GM23338 (cell line): ENCODE data around the gene VDR. TPM values are rescaled to one million over a fixed set of nuclear protein-coding genes. Genes with fewer than 3 reads are reported as not detected.

Experiments
- ATAC-seq: fragments of 200-7000 bp; cut with Tn5 transposase; 3 replicates; pipeline ENCODE4 v1.9.1; 2020
- DNase-seq: peaks from one replicate; pipeline ENCODE4 v3.0.0-alpha.2; 2015; ENCODE audit warnings: low spot score
- H2AFZ ChIP-seq: fragments of 200-600 bp; sonication (generic); 2 replicates; pipeline ENCODE4 v1.8.0; 2016; ENCODE audit warnings: antibody characterized with exemption, mild to moderate bottlenecking, moderate library complexity
- H3F3A ChIP-seq: fragments of 200-600 bp; sonication (generic); replicated peaks from 2 replicates; pipeline ENCODE4 v1.8.0; 2017; ENCODE audit warnings: antibody characterized with exemption, mixed run types, low read depth
- H3K27ac ChIP-seq: fragments of 200-600 bp; sonication (generic); 2 replicates; pipeline ENCODE4 v1.6.1; 2016; ENCODE audit warnings: low read depth
- H3K27me3 ChIP-seq: fragments of 200-600 bp; sonication (generic); 2 replicates; pipeline ENCODE4 v1.8.0; 2016; ENCODE audit warnings: mild to moderate bottlenecking, mixed run types, moderate library complexity; ENCODE audit not compliant: insufficient read depth
- H3K36me3 ChIP-seq: fragments of 200-600 bp; sonication (generic); 2 replicates; pipeline ENCODE4 v1.8.0; 2016; ENCODE audit warnings: mild to moderate bottlenecking; ENCODE audit not compliant: insufficient read depth
- H3K4me1 ChIP-seq: fragments of 200-600 bp; sonication (generic); 2 replicates; pipeline ENCODE4 v1.8.0; 2016; ENCODE audit warnings: mild to moderate bottlenecking, moderate library complexity; ENCODE audit not compliant: insufficient read depth
- H3K4me2 ChIP-seq: fragments of 200-600 bp; sonication (generic); 2 replicates; pipeline ENCODE4 v1.7.1; 2017; ENCODE audit warnings: mixed run types
- H3K4me3 ChIP-seq: fragments of 200-600 bp; sonication (generic); 2 replicates; pipeline ENCODE4 v1.6.1; 2016; ENCODE audit warnings: mixed run types
- H3K79me2 ChIP-seq: fragments of 200-600 bp; sonication (generic); replicated peaks from 2 replicates; pipeline ENCODE4 v1.8.0; 2017; ENCODE audit warnings: mild to moderate bottlenecking; ENCODE audit not compliant: insufficient read depth
- H3K9me2 ChIP-seq: fragments of 200-600 bp; sonication (generic); 2 replicates; pipeline ENCODE4 v1.8.0; 2017; ENCODE audit not compliant: insufficient read depth
- H4K20me1 ChIP-seq: fragments of 200-600 bp; sonication (generic); replicated peaks from 2 replicates; pipeline ENCODE4 v1.8.0; 2017; ENCODE audit warnings: mild to moderate bottlenecking; ENCODE audit not compliant: insufficient read depth
- H3K27ac Mint-ChIP-seq: 2 replicates; pipeline ENCODE4 v1.8.0; 2020; ENCODE audit warnings: inconsistent platforms, mild to moderate bottlenecking, moderate library complexity, mixed read lengths
- H3K27me3 Mint-ChIP-seq: 3 replicates; pipeline ENCODE4 v1.8.0; 2022; ENCODE audit warnings: low read depth, mild to moderate bottlenecking, moderate library complexity, mixed read lengths, inconsistent platforms; ENCODE audit not compliant: insufficient read depth, poor library complexity
- H3K36me3 Mint-ChIP-seq: 3 replicates; pipeline ENCODE4 v1.8.0; 2021; ENCODE audit warnings: low read depth, mild to moderate bottlenecking, inconsistent platforms, moderate library complexity, mixed read lengths
- H3K4me1 Mint-ChIP-seq: 3 replicates; pipeline ENCODE4 v1.8.0; 2020; ENCODE audit warnings: mild to moderate bottlenecking, inconsistent platforms, mixed read lengths
- H3K4me3 Mint-ChIP-seq: 3 replicates; pipeline ENCODE4 v1.8.0; 2021; ENCODE audit warnings: moderate library complexity, mild to moderate bottlenecking, inconsistent platforms, mixed read lengths
- H3K9me3 Mint-ChIP-seq: 3 replicates; pipeline ENCODE4 v1.8.0; 2020; ENCODE audit warnings: moderate library complexity, mild to moderate bottlenecking, inconsistent platforms, mixed read lengths
- CREB1 ChIP-seq: fragments of 250-450 bp; sonication (Bioruptor Pico); IDR thresholded peaks from 2 replicates; pipeline ENCODE4 v1.5.0; 2020; ENCODE audit warnings: low read depth, mild to moderate bottlenecking, moderate library complexity
- EZH2 ChIP-seq: fragments of 200-600 bp; sonication (generic); IDR thresholded peaks from one replicate; pipeline ENCODE4 v1.8.0; 2017; ENCODE audit warnings: antibody characterized with exemption, mild to moderate bottlenecking, low read depth; ENCODE audit not compliant: unreplicated experiment
- EZH2phosphoT487 ChIP-seq: fragments of 200-600 bp; sonication (generic); IDR thresholded peaks from one replicate; pipeline ENCODE4 v1.8.1; 2018; ENCODE audit warnings: antibody characterized with exemption; ENCODE audit not compliant: unreplicated experiment
- JUNB ChIP-seq: IDR thresholded peaks from one replicate; pipeline ENCODE4 v1.6.1; 2016; ENCODE audit warnings: antibody characterized with exemption; ENCODE audit not compliant: unreplicated experiment
- NANOG ChIP-seq: IDR thresholded peaks from 2 replicates; pipeline ENCODE4 v1.6.1; 2016; ENCODE audit warnings: antibody characterized with exemption, borderline replicate concordance
- POLR2AphosphoS5 ChIP-seq: IDR thresholded peaks from 2 replicates; pipeline ENCODE4 v1.6.1; 2016; ENCODE audit warnings: antibody characterized with exemption, low read depth
- STAT1 ChIP-seq: IDR thresholded peaks from one replicate; pipeline ENCODE4 v1.6.1; 2016; ENCODE audit warnings: antibody characterized with exemption; ENCODE audit not compliant: unreplicated experiment
- ZNF114 ChIP-seq: fragments of 250-450 bp; sonication (Bioruptor Pico); IDR thresholded peaks from 2 replicates; pipeline ENCODE4 v1.5.0; 2020; ENCODE audit warnings: mild to moderate bottlenecking, moderate library complexity
- ZNF331 ChIP-seq: fragments of 250-450 bp; sonication (Bioruptor Pico); IDR thresholded peaks from 2 replicates; pipeline ENCODE4 v1.5.0; 2020; ENCODE audit warnings: low read depth, mild to moderate bottlenecking, moderate library complexity
- polyA plus RNA-seq: library from polyadenylated mRNA; unstranded; fragments of >200 nt; fragmentation: Nextera tagmentation; extraction: Ambion mirVana; gene quantifications from 2 replicates; pipeline ENCODE4 v1.2.1, GENCODE V29; 2016
- total RNA-seq: library from RNA; depleted of rRNA; stranded (reverse); fragments of >200 nt; shearing (Covaris generic); gene quantifications from 2 replicates; pipeline ENCODE4 v1.2.3, GENCODE V29; 2014
- TF ChIP-seq, protein P1 (sequence below): IDR thresholded peaks from one replicate; pipeline ENCODE4 v1.6.1; 2018; ENCODE audit warnings: antibody characterized with exemption; ENCODE audit not compliant: unreplicated experiment
- TF ChIP-seq, protein P2 (sequence below): IDR thresholded peaks from 2 replicates; pipeline ENCODE4 v1.6.1; 2016; ENCODE audit warnings: antibody characterized with exemption
- TF ChIP-seq, protein P3 (sequence below): fragments of 250-450 bp; sonication (Bioruptor Pico); IDR thresholded peaks from 2 replicates; pipeline ENCODE4 v1.5.0; 2020; ENCODE audit warnings: mild to moderate bottlenecking, moderate library complexity
- TF ChIP-seq, protein P4 (sequence below), 2 experiments: fragments of 200-600 bp in 1 of 2; sonication (generic) in 1 of 2; conservative IDR thresholded peaks; 2 replicates each; pipeline versions ENCODE4 v1.5.1 to v1.6.1; 2016 to 2017; ENCODE audit warnings: antibody characterized with exemption in 2 of 2, low read depth in 2 of 2, mild to moderate bottlenecking in 2 of 2, moderate library complexity in 1 of 2

VDR gene
- total and polyA plus RNA-seq, 2 experiments from 2014 or later: 0.37 to 1.4 TPM

DNA sequence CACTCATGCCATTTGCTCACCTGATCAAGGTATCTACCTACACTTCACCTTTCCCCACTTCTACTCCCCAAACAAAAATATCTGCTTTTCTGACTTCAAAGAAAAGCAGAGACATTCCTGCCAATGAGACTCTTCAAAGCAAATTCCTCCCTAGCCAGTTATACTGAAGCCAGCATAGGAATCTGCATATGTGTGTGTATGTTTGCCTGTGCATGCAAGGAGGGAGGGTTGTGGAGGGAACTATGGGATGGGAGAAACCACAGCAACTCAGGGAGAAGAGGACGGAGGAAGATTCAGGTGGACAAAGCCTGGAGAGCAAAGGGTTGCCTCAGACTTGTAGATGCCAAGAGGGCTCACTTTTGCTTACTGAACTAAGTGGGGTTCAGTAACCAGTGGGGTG lies 26.4 kb upstream of the VDR start:
- Histone ChIP-seq H3K79me2 (no peaks in the 10 kb centered on the region), H3K27me3 (no peaks in the 10 kb centered on the region), H3K4me1 (no peaks in the 10 kb centered on the region), H3K36me3 (no peaks in the 10 kb centered on the region), H3F3A (no peaks in the 10 kb centered on the region), H3K9me2 (no peaks in the 10 kb centered on the region; the same call in 1 of the 2 replicates), H3K4me3 (no peak overlapping the region), H3K27ac (no peak overlapping the region), H4K20me1 (no peaks in the 10 kb centered on the region), H3K4me2 (no peak overlapping the region), H2AFZ (no peak overlapping the region)
- ATAC-seq: no peak
- Mint-ChIP-seq H3K27me3 (peaks cover 6% of the 10 kb centered on the region), H3K4me1 (no peaks in the 10 kb centered on the region; the same call in 2 of the 3 replicates), H3K4me3 (no peak overlapping the region), H3K36me3 (no peaks in the 10 kb centered on the region), H3K27ac (no peak overlapping the region), H3K9me3 (no peaks in the 10 kb centered on the region)
- no peak for DNase-seq
- TF ChIP-seq ZNF114 (CRISPR knock-in tag) (no peak), CREB1 (CRISPR knock-in tag) (no peak), STAT1 (no peak), POLR2AphosphoS5 (no peak), EZH2phosphoT487 (no peak), NANOG (no peak), JUNB (no peak), EZH2 (no peak), ZNF331 (CRISPR knock-in tag) (no peak)
- TF ChIP-seq, protein P1, sequence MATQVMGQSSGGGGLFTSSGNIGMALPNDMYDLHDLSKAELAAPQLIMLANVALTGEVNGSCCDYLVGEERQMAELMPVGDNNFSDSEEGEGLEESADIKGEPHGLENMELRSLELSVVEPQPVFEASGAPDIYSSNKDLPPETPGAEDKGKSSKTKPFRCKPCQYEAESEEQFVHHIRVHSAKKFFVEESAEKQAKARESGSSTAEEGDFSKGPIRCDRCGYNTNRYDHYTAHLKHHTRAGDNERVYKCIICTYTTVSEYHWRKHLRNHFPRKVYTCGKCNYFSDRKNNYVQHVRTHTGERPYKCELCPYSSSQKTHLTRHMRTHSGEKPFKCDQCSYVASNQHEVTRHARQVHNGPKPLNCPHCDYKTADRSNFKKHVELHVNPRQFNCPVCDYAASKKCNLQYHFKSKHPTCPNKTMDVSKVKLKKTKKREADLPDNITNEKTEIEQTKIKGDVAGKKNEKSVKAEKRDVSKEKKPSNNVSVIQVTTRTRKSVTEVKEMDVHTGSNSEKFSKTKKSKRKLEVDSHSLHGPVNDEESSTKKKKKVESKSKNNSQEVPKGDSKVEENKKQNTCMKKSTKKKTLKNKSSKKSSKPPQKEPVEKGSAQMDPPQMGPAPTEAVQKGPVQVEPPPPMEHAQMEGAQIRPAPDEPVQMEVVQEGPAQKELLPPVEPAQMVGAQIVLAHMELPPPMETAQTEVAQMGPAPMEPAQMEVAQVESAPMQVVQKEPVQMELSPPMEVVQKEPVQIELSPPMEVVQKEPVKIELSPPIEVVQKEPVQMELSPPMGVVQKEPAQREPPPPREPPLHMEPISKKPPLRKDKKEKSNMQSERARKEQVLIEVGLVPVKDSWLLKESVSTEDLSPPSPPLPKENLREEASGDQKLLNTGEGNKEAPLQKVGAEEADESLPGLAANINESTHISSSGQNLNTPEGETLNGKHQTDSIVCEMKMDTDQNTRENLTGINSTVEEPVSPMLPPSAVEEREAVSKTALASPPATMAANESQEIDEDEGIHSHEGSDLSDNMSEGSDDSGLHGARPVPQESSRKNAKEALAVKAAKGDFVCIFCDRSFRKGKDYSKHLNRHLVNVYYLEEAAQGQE: no peak
- TF ChIP-seq, protein P2, sequence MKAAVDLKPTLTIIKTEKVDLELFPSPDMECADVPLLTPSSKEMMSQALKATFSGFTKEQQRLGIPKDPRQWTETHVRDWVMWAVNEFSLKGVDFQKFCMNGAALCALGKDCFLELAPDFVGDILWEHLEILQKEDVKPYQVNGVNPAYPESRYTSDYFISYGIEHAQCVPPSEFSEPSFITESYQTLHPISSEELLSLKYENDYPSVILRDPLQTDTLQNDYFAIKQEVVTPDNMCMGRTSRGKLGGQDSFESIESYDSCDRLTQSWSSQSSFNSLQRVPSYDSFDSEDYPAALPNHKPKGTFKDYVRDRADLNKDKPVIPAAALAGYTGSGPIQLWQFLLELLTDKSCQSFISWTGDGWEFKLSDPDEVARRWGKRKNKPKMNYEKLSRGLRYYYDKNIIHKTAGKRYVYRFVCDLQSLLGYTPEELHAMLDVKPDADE: no peak
- TF ChIP-seq, protein P3, sequence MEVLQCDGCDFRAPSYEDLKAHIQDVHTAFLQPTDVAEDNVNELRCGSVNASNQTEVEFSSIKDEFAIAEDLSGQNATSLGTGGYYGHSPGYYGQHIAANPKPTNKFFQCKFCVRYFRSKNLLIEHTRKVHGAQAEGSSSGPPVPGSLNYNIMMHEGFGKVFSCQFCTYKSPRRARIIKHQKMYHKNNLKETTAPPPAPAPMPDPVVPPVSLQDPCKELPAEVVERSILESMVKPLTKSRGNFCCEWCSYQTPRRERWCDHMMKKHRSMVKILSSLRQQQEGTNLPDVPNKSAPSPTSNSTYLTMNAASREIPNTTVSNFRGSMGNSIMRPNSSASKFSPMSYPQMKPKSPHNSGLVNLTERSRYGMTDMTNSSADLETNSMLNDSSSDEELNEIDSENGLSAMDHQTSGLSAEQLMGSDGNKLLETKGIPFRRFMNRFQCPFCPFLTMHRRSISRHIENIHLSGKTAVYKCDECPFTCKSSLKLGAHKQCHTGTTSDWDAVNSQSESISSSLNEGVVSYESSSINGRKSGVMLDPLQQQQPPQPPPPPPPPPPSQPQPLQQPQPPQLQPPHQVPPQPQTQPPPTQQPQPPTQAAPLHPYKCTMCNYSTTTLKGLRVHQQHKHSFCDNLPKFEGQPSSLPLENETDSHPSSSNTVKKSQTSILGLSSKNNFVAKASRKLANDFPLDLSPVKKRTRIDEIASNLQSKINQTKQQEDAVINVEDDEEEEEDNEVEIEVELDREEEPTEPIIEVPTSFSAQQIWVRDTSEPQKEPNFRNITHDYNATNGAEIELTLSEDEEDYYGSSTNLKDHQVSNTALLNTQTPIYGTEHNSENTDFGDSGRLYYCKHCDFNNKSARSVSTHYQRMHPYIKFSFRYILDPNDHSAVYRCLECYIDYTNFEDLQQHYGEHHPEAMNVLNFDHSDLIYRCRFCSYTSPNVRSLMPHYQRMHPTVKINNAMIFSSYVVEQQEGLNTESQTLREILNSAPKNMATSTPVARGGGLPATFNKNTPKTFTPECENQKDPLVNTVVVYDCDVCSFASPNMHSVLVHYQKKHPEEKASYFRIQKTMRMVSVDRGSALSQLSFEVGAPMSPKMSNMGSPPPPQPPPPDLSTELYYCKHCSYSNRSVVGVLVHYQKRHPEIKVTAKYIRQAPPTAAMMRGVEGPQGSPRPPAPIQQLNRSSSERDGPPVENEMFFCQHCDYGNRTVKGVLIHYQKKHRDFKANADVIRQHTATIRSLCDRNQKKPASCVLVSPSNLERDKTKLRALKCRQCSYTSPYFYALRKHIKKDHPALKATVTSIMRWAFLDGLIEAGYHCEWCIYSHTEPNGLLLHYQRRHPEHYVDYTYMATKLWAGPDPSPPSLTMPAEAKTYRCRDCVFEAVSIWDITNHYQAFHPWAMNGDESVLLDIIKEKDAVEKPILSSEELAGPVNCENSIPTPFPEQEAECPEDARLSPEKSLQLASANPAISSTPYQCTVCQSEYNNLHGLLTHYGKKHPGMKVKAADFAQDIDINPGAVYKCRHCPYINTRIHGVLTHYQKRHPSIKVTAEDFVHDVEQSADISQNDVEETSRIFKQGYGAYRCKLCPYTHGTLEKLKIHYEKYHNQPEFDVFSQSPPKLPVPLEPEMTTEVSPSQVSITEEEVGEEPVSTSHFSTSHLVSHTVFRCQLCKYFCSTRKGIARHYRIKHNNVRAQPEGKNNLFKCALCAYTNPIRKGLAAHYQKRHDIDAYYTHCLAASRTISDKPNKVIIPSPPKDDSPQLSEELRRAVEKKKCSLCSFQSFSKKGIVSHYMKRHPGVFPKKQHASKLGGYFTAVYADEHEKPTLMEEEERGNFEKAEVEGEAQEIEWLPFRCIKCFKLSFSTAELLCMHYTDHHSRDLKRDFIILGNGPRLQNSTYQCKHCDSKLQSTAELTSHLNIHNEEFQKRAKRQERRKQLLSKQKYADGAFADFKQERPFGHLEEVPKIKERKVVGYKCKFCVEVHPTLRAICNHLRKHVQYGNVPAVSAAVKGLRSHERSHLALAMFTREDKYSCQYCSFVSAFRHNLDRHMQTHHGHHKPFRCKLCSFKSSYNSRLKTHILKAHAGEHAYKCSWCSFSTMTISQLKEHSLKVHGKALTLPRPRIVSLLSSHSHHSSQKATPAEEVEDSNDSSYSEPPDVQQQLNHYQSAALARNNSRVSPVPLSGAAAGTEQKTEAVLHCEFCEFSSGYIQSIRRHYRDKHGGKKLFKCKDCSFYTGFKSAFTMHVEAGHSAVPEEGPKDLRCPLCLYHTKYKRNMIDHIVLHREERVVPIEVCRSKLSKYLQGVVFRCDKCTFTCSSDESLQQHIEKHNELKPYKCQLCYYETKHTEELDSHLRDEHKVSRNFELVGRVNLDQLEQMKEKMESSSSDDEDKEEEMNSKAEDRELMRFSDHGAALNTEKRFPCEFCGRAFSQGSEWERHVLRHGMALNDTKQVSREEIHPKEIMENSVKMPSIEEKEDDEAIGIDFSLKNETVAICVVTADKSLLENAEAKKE (CRISPR knock-in tag): no peak
- TF ChIP-seq, protein P4, sequence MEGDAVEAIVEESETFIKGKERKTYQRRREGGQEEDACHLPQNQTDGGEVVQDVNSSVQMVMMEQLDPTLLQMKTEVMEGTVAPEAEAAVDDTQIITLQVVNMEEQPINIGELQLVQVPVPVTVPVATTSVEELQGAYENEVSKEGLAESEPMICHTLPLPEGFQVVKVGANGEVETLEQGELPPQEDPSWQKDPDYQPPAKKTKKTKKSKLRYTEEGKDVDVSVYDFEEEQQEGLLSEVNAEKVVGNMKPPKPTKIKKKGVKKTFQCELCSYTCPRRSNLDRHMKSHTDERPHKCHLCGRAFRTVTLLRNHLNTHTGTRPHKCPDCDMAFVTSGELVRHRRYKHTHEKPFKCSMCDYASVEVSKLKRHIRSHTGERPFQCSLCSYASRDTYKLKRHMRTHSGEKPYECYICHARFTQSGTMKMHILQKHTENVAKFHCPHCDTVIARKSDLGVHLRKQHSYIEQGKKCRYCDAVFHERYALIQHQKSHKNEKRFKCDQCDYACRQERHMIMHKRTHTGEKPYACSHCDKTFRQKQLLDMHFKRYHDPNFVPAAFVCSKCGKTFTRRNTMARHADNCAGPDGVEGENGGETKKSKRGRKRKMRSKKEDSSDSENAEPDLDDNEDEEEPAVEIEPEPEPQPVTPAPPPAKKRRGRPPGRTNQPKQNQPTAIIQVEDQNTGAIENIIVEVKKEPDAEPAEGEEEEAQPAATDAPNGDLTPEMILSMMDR (conservative IDR thresholded peaks at IDR 0.05; ENCODE audit: low read depth in 2 of 2): no peak
